Activated naive CD8-positive, alpha-beta T cell treated with anti-CD3 and anti-CD28 coated beads for 36 hours (primary cell): ENCODE measurements around the gene SYNPO2. TPM values are rescaled to one million over a fixed set of nuclear protein-coding genes. Genes with fewer than 3 reads are reported as not detected.

ENCODE experiments used
- DNase-seq: peaks from one replicate; pipeline ENCODE4 v3.0.0; 2021
- H3K27ac Mint-ChIP-seq: one replicate; pipeline ENCODE4 v1.8.0; 2022; ENCODE audit warnings: mild to moderate bottlenecking, moderate library complexity, mixed read lengths
- H3K27me3 Mint-ChIP-seq: one replicate; pipeline ENCODE4 v1.8.0; 2022; ENCODE audit warnings: mild to moderate bottlenecking, mixed read lengths
- H3K36me3 Mint-ChIP-seq: one replicate; pipeline ENCODE4 v1.8.0; 2021; ENCODE audit warnings: mild to moderate bottlenecking, mixed read lengths
- H3K4me1 Mint-ChIP-seq: one replicate; pipeline ENCODE4 v1.8.0; 2021; ENCODE audit warnings: mixed read lengths
- H3K4me3 Mint-ChIP-seq: one replicate; pipeline ENCODE4 v1.8.0; 2022; ENCODE audit warnings: mild to moderate bottlenecking, moderate library complexity, mixed read lengths
- H3K9me3 Mint-ChIP-seq: one replicate; pipeline ENCODE4 v1.8.0; 2022; ENCODE audit warnings: mixed read lengths
- total RNA-seq, 2 experiments: library from RNA; stranded (reverse); gene quantifications; one replicate each; pipeline ENCODE4 v1.2.3, GENCODE V29; 2021

The SYNPO2 gene
- total RNA-seq, 2 experiments from 2014 or later, result 0.26 to 0.33 TPM

GRCh38 chr4:119082661-119083060 lies 194.0 kb downstream of the SYNPO2 start:
- no peak for DNase-seq
- H3K27ac Mint-ChIP-seq, result no peak overlapping the region
- no peaks in the 10 kb centered on the region for H3K9me3 Mint-ChIP-seq
- no peaks in the 10 kb centered on the region for H3K27me3 Mint-ChIP-seq
- H3K36me3 Mint-ChIP-seq, result no peaks in the 10 kb centered on the region
- H3K4me3 Mint-ChIP-seq, result no peak overlapping the region
- H3K4me1 Mint-ChIP-seq, result no peaks in the 10 kb centered on the region

GRCh38 chr4:119084513-119084912 lies 195.9 kb downstream of the SYNPO2 start:
- Mint-ChIP-seq H3K4me1 (no peaks in the 10 kb centered on the region), H3K27ac (no peak overlapping the region), H3K4me3 (no peak overlapping the region), H3K36me3 (no peaks in the 10 kb centered on the region), H3K27me3 (no peaks in the 10 kb centered on the region), H3K9me3 (no peaks in the 10 kb centered on the region)
- DNase-seq, result no peak

GRCh38 chr4:119087121-119087520 lies 198.5 kb downstream of the SYNPO2 start:
- Mint-ChIP-seq H3K4me1 (no peaks in the 10 kb centered on the region), H3K27me3 (no peaks in the 10 kb centered on the region), H3K27ac (no peak overlapping the region), H3K4me3 (no peak overlapping the region), H3K36me3 (no peaks in the 10 kb centered on the region), H3K9me3 (no peaks in the 10 kb centered on the region)
- no peak for DNase-seq

GRCh38 chr4:119087656-119088055 lies 199.0 kb downstream of the SYNPO2 start:
- no peaks in the 10 kb centered on the region for H3K4me1 Mint-ChIP-seq
- H3K4me3 Mint-ChIP-seq, result no peak overlapping the region
- no peaks in the 10 kb centered on the region for H3K9me3 Mint-ChIP-seq
- no peak for DNase-seq
- H3K27ac Mint-ChIP-seq, result no peak overlapping the region
- H3K27me3 Mint-ChIP-seq, result no peaks in the 10 kb centered on the region
- no peaks in the 10 kb centered on the region for H3K36me3 Mint-ChIP-seq

GRCh38 chr4:119093042-119093827 lies 204.6 kb downstream of the SYNPO2 start:
- H3K36me3 Mint-ChIP-seq, result no peaks in the 10 kb centered on the region
- no peak overlapping the region for H3K27ac Mint-ChIP-seq
- H3K27me3 Mint-ChIP-seq, result peaks cover 4% of the 10 kb centered on the region
- no peak overlapping the region for H3K4me3 Mint-ChIP-seq
- no peak for DNase-seq
- no peaks in the 10 kb centered on the region for H3K9me3 Mint-ChIP-seq
- peaks cover 2% of the 10 kb centered on the region for H3K4me1 Mint-ChIP-seq

- Mint-ChIP-seq H3K36me3 (no peaks in the 10 kb centered on the region), H3K27ac (no peak overlapping the region), H3K4me1 (peaks cover 2% of the 10 kb centered on the region), H3K9me3 (no peaks in the 10 kb centered on the region), H3K4me3 (no peak overlapping the region), H3K27me3 (peaks cover 4% of the 10 kb centered on the region)
- DNase-seq, result no peak
Measured at GRCh38 chr4:119097282-119097900, 208.7 kb downstream of the SYNPO2 start.

- Mint-ChIP-seq H3K9me3 (no peaks in the 10 kb centered on the region), H3K27me3 (peaks cover 4% of the 10 kb centered on the region), H3K4me1 (peaks cover 3% of the 10 kb centered on the region), H3K27ac (no peak overlapping the region), H3K4me3 (no peak overlapping the region), H3K36me3 (no peaks in the 10 kb centered on the region)
- no peak for DNase-seq
Measured at GRCh38 chr4:119098306-119098705, 209.7 kb downstream of the SYNPO2 start.

GRCh38 chr4:119099227-119099810 lies 210.7 kb downstream of the SYNPO2 start:
- Mint-ChIP-seq H3K27ac (no peak overlapping the region), H3K4me3 (no peak overlapping the region), H3K36me3 (no peaks in the 10 kb centered on the region), H3K27me3 (peaks cover 4% of the 10 kb centered on the region), H3K9me3 (no peaks in the 10 kb centered on the region), H3K4me1 (peaks cover 4% of the 10 kb centered on the region)
- DNase-seq, result no peak

- Mint-ChIP-seq H3K27me3 (peaks cover 4% of the 10 kb centered on the region), H3K4me1 (peaks cover 6% of the 10 kb centered on the region), H3K36me3 (no peaks in the 10 kb centered on the region), H3K27ac (no peak overlapping the region), H3K9me3 (no peaks in the 10 kb centered on the region), H3K4me3 (no peak overlapping the region)
- no peak for DNase-seq
Measured at GRCh38 chr4:119100655-119101054, 212.0 kb downstream of the SYNPO2 start.

- H3K27ac Mint-ChIP-seq, result no peak overlapping the region
Measured at GRCh38 chr4:119103263-119103662, 214.6 kb downstream of the SYNPO2 start.

GRCh38 chr4:119104644-119105273 lies 216.1 kb downstream of the SYNPO2 start:
- Mint-ChIP-seq H3K27me3 (no peaks in the 10 kb centered on the region), H3K9me3 (no peaks in the 10 kb centered on the region), H3K27ac (no peak overlapping the region), H3K4me1 (peaks cover 9% of the 10 kb centered on the region), H3K4me3 (no peak overlapping the region), H3K36me3 (no peaks in the 10 kb centered on the region)
- DNase-seq, result no peak

More at GRCh38 chr4:119103263-119103662, 214.6 kb downstream of the SYNPO2 start:
- no peaks in the 10 kb centered on the region for H3K36me3 Mint-ChIP-seq
- DNase-seq, result no peak
- peaks cover 9% of the 10 kb centered on the region for H3K4me1 Mint-ChIP-seq
- no peak overlapping the region for H3K4me3 Mint-ChIP-seq
- no peaks in the 10 kb centered on the region for H3K27me3 Mint-ChIP-seq
- no peaks in the 10 kb centered on the region for H3K9me3 Mint-ChIP-seq

- Mint-ChIP-seq H3K4me1 (peaks cover 9% of the 10 kb centered on the region), H3K9me3 (no peaks in the 10 kb centered on the region), H3K4me3 (no peak overlapping the region), H3K27me3 (no peaks in the 10 kb centered on the region), H3K27ac (no peak overlapping the region), H3K36me3 (no peaks in the 10 kb centered on the region)
- DNase-seq, result no peak
Measured at GRCh38 chr4:119105605-119106004, 217.0 kb downstream of the SYNPO2 start.

- H3K27ac Mint-ChIP-seq, result no peak overlapping the region
- DNase-seq, result no peak
- no peaks in the 10 kb centered on the region for H3K9me3 Mint-ChIP-seq
- no peaks in the 10 kb centered on the region for H3K27me3 Mint-ChIP-seq
- no peaks in the 10 kb centered on the region for H3K36me3 Mint-ChIP-seq
- no peak overlapping the region for H3K4me3 Mint-ChIP-seq
- peaks cover 9% of the 10 kb centered on the region for H3K4me1 Mint-ChIP-seq
Measured at GRCh38 chr4:119106036-119107000, 217.7 kb downstream of the SYNPO2 start.

- H3K27ac Mint-ChIP-seq, result no peak overlapping the region
- H3K4me1 Mint-ChIP-seq, result peaks cover 10% of the 10 kb centered on the region
- DNase-seq, result no peak
- H3K4me3 Mint-ChIP-seq, result no peak overlapping the region
- no peaks in the 10 kb centered on the region for H3K27me3 Mint-ChIP-seq
- H3K36me3 Mint-ChIP-seq, result no peaks in the 10 kb centered on the region
- H3K9me3 Mint-ChIP-seq, result no peaks in the 10 kb centered on the region
Measured at GRCh38 chr4:119110121-119110520, 221.5 kb downstream of the SYNPO2 start.
